ENCODE measurements around the gene PKNOX1. TPM values are rescaled to one million over a fixed set of nuclear protein-coding genes. Genes with fewer than 3 reads are reported as not detected.
"Not testable (repeated sequence)": the region's sequence is repeated elsewhere in the genome, so short reads cannot be mapped to it uniquely, and the experiment has no call there.

The PKNOX1 gene
- total RNA-seq, 1 experiment from 2014 or later: 16.8 TPM

- not testable (repeated sequence) for DNase-seq (ENCODE audit: low read depth)
Measured at GRCh38 chr21:43045876-43046821, 71.8 kb downstream of the PKNOX1 start.

- not testable (repeated sequence) for DNase-seq (ENCODE audit: low read depth)
Measured at GRCh38 chr21:43053112-43053511, 78.8 kb downstream of the PKNOX1 start.

GRCh38 chr21:43062955-43063664 is 88.7 kb downstream of the PKNOX1 start:
- DNase-seq (ENCODE audit: low read depth): not testable (repeated sequence)

- DNase-seq (ENCODE audit: low read depth): not testable (repeated sequence)
Measured at GRCh38 chr21:43064265-43064917, 90.0 kb downstream of the PKNOX1 start.

GRCh38 chr21:43065991-43066390 is 91.6 kb downstream of the PKNOX1 start:
- DNase-seq (ENCODE audit: low read depth): not testable (repeated sequence)

- not testable (repeated sequence) for DNase-seq (ENCODE audit: low read depth)
Measured at GRCh38 chr21:43066690-43067089, 92.3 kb downstream of the PKNOX1 start.

- not testable (repeated sequence) for DNase-seq (ENCODE audit: low read depth)
Measured at GRCh38 chr21:43068065-43068464, 93.7 kb downstream of the PKNOX1 start.

- DNase-seq (ENCODE audit: low read depth): not testable (repeated sequence)
Measured at GRCh38 chr21:43069682-43070081, 95.3 kb downstream of the PKNOX1 start.

GRCh38 chr21:43072742-43073141 is 98.4 kb downstream of the PKNOX1 start:
- DNase-seq (ENCODE audit: low read depth): not testable (repeated sequence)

- not testable (repeated sequence) for DNase-seq (ENCODE audit: low read depth)
Measured at GRCh38 chr21:43074401-43075169, 100.2 kb downstream of the PKNOX1 start.

- DNase-seq (ENCODE audit: low read depth): not testable (repeated sequence)
Measured at GRCh38 chr21:43075170-43076022, 101.0 kb downstream of the PKNOX1 start, which contains the start of gene CBS. Gene CBS, minus strand, starts transcription at chr21:43075835. Its CDS starts 3,642 bp downstream, at chr21:43072193.

- DNase-seq (ENCODE audit: low read depth): not testable (repeated sequence)
Measured at GRCh38 chr21:43076023-43076637, 101.8 kb downstream of the PKNOX1 start.

- DNase-seq (ENCODE audit: low read depth): not testable (repeated sequence)
Measured at GRCh38 chr21:43076643-43077042, 102.3 kb downstream of the PKNOX1 start.

GRCh38 chr21:43082587-43083300 is 108.4 kb downstream of the PKNOX1 start:
- not testable (repeated sequence) for DNase-seq (ENCODE audit: low read depth)

Other genes with a start within 250 kb of the PKNOX1 start
- 4.8 and 10.8 TPM in 2 replicates for gene WDR4, start 95.0 kb upstream of the PKNOX1 start, total RNA-seq (2014; rRNA removed; shearing (Covaris generic))
- 23.1 and 27.4 TPM in 2 replicates for gene NDUFV3, start 81.3 kb upstream of the PKNOX1 start, total RNA-seq (2014; rRNA removed; shearing (Covaris generic))
- gene ERVH48-1, start 48.9 kb upstream of the PKNOX1 start, total RNA-seq (2014; rRNA removed; shearing (Covaris generic)): not detected in 2 replicates
- gene CBS, start 101.3 kb downstream of the PKNOX1 start, total RNA-seq (2014; rRNA removed; shearing (Covaris generic)): 9.1 and 11.8 TPM in 2 replicates
- gene U2AF1, start 133.0 kb downstream of the PKNOX1 start, total RNA-seq (2014; rRNA removed; shearing (Covaris generic)): 18.5 and 24.7 TPM in 2 replicates
- gene CRYAA, start 194.4 kb downstream of the PKNOX1 start, total RNA-seq (2014; rRNA removed; shearing (Covaris generic)): not detected in 2 replicates